Measurements from ENCODE around the gene SLCO2B1.

SLCO2B1 gene

DNA sequence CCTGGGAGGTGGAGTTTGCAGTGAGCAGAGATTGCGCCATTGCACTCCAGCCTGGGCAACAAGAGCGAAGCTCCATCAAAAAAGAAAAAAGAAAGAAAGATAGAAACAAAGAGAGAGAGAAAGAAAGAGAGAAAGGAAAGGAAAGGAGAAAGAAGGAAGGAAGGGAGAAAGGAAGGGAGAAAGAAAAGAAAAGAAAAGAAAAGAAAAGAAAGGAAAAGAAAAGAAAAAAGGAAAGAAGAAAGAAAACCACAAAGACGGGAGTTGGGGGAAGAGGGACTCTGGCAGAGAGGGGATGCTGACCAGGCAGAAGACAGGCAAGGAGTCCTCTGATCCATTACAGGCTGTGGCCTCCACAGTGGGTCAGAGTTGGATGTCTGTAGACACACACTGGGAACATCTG is 18.8 kb upstream of the SLCO2B1 start:
- in situ Hi-C loops (cut with HindIII; ENCODE audit: low pct_ligation_motif_present, low sequenced_read_pairs), result no loop called here
- Histone ChIP-seq H3K36me3 (replicated peaks) (no peaks in the 10 kb centered on the region), H3K27ac (no peak overlapping the region), H3K27me3 (replicated peaks) (no peaks in the 10 kb centered on the region), H3K4me3 (ENCODE audit: low read depth, low read length) (no peak overlapping the region)
- DNase-seq, result no peak
- TF ChIP-seq, protein P1, sequence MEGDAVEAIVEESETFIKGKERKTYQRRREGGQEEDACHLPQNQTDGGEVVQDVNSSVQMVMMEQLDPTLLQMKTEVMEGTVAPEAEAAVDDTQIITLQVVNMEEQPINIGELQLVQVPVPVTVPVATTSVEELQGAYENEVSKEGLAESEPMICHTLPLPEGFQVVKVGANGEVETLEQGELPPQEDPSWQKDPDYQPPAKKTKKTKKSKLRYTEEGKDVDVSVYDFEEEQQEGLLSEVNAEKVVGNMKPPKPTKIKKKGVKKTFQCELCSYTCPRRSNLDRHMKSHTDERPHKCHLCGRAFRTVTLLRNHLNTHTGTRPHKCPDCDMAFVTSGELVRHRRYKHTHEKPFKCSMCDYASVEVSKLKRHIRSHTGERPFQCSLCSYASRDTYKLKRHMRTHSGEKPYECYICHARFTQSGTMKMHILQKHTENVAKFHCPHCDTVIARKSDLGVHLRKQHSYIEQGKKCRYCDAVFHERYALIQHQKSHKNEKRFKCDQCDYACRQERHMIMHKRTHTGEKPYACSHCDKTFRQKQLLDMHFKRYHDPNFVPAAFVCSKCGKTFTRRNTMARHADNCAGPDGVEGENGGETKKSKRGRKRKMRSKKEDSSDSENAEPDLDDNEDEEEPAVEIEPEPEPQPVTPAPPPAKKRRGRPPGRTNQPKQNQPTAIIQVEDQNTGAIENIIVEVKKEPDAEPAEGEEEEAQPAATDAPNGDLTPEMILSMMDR (IDR thresholded peaks at IDR 0.05; ENCODE audit: low read depth, low read length, missing control alignments), result no peak

DNA sequence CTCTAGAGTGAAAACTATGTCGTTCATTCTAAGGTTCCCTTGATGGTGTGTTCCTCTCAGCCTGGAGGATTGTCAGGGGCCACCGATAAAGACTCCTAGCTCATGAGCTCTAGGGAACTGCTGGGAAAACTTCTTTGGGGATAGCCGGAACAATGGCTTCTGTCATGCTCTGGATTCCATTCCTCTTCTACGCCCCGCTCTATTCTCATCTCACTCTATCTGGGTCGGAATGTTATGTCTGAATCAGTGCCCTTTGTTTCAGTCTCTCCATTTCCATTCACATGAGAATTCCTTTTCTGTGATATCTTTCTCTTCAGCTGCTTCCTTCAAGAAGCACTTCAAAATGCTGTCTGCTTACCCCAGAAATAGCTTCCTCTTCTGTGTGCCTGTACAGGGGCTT is 16.9 kb upstream of the SLCO2B1 start:
- Histone ChIP-seq H3K36me3 (replicated peaks) (no peaks in the 10 kb centered on the region), H3K4me3 (ENCODE audit: low read depth, low read length) (no peak overlapping the region), H3K27me3 (replicated peaks) (no peaks in the 10 kb centered on the region), H3K27ac (no peak overlapping the region)
- no peak for DNase-seq
- in situ Hi-C loops (cut with HindIII; ENCODE audit: low pct_ligation_motif_present, low sequenced_read_pairs), result no loop called here
- TF ChIP-seq, protein P1 (IDR thresholded peaks at IDR 0.05; ENCODE audit: low read depth, low read length, missing control alignments), result no peak

DNA sequence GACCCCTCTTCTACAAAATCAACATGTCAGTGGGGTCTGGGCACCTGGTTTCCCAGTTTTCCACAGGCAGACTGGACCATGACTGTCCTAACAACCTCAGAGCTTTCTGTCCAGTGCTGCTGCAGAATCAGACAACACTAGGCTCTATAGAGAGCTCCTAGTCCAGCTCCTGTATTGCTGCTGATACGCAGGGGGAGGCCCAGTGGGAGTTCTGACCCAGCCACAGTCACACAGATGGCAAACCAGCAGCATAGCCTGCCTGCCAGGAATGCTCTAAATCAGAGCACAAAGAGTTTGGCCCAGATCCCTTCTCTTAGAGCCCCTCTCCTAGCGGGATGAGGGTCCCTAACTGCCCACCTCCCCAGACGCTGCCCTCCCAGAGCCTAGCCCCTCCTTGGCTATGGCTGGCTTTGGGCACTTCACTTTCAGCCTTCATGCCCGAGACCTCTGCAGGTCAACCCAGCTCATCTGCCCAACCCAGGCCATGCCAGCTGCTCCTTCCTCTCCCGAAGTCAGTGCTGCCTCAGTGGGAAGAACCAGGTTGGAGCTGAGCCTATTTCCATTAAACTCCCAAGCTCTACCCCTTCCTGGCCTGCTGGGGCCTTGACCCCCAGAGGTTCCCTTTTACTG is 15.8 kb upstream of the SLCO2B1 start:
- no peak overlapping the region for H3K27ac ChIP-seq
- H3K4me3 ChIP-seq (ENCODE audit: low read depth, low read length), result no peak overlapping the region
- no peaks in the 10 kb centered on the region for H3K27me3 ChIP-seq (replicated peaks)
- H3K36me3 ChIP-seq (replicated peaks), result no peaks in the 10 kb centered on the region
- no peak for DNase-seq
- TF ChIP-seq, protein P1 (IDR thresholded peaks at IDR 0.05; ENCODE audit: low read depth, low read length, missing control alignments), result no peak
- in situ Hi-C loops (cut with HindIII; ENCODE audit: low pct_ligation_motif_present, low sequenced_read_pairs), result no loop called here

DNA sequence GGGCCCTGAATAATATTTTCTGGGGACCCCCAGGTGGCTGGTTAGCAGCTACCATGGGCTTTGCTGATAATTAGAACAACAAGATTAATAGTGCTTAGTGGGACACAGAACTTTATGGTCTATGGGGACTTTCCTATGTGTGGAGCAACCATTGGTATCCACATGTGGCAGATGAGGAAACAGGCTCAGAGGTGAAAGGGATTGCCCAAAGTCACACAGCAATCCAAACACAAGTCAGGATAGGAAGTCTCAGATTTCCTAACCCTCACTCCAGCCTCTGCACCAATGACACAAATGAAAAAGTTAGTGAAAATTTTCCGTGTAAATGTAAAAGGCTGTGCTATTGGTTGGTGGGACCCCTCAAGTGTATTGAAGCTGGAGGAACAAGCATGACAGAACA is 15.3 kb upstream of the SLCO2B1 start:
- Histone ChIP-seq H3K27me3 (replicated peaks) (no peaks in the 10 kb centered on the region), H3K4me3 (ENCODE audit: low read depth, low read length) (no peak overlapping the region), H3K27ac (no peak overlapping the region), H3K36me3 (replicated peaks) (no peaks in the 10 kb centered on the region)
- TF ChIP-seq, protein P1 (IDR thresholded peaks at IDR 0.05; ENCODE audit: low read depth, low read length, missing control alignments), result no peak
- in situ Hi-C loops (cut with HindIII; ENCODE audit: low pct_ligation_motif_present, low sequenced_read_pairs), result no loop called here
- no peak for DNase-seq

DNA sequence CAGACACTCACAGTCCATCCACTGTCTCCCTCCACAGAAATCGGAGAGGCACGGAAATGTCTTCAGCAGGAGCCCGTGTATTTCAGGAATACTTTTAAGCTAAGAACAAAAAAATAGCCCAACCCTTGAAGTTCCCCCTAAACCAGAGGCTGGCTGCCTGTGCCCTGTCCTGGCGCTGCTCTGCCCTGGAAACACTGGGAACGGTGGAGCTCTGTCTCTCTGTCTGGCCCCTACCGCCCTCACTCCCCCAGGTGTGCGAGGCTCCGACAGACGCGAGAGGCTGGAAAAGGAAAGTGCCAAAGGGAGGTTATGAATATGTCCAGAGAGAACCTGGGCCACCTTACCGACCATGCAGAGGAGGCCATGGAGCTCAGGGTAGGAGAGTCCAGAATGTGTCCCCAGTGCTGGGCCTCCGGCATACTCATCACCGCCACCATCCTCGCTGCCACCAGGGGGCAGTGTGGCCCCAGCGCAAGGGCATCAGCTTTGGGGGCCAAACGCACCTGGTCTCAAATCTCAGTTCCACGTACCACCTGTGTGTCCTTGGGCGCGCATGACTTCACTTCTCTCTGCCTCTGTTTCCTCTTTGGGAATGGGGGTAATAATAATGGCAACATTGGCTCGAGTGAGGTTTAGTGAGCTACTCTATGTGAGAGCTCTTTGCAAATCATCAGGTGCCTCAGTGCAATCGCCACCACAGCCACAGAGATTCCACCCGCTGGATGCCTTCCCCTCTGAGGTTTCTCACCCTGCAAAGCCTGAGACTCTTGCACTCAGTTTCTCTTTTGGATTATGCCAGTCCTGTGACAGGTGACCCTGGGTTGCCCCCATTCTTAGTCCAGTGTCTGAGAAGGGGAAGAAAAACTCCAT is 10.4 kb upstream of the SLCO2B1 start:
- no peak overlapping the region for H3K4me3 ChIP-seq (ENCODE audit: low read depth, low read length)
- TF ChIP-seq, protein P1 (IDR thresholded peaks at IDR 0.05; ENCODE audit: low read depth, low read length, missing control alignments), result peak; percentile 98
- in situ Hi-C loops (cut with HindIII; ENCODE audit: low pct_ligation_motif_present, low sequenced_read_pairs), result no loop called here
- H3K27me3 ChIP-seq (replicated peaks), result no peaks in the 10 kb centered on the region
- no peak overlapping the region for H3K27ac ChIP-seq
- peak; percentile 10 for DNase-seq
- H3K36me3 ChIP-seq (replicated peaks), result no peaks in the 10 kb centered on the region

All from brain microvascular endothelial cell (primary cell).